ENCODE results near the gene KRTAP12-2.
"Not testable (repeated sequence)": the region's sequence is repeated elsewhere in the genome, so short reads cannot be mapped to it uniquely, and the experiment has no call there.

KRTAP12-2 gene

GRCh38 chr21:44684077-44684476 is 17.4 kb upstream of the KRTAP12-2 start:
- no peak for DNase-seq

- no peak for DNase-seq
These were observed 15.9 kb upstream of the KRTAP12-2 start for GRCh38 chr21:44682580-44683151.

- DNase-seq = no peak
These were observed 15.3 kb upstream of the KRTAP12-2 start, which contains the start of gene KRTAP12-1 for GRCh38 chr21:44681861-44682579. TSS of gene KRTAP12-1 (minus strand) at chr21:44682163. CDS start at chr21:44682123, 40 bp downstream.

GRCh38 chr21:44681152-44681551 is 14.4 kb upstream of the KRTAP12-2 start:
- no peak for DNase-seq

GRCh38 chr21:44677881-44678280 is 11.2 kb upstream of the KRTAP12-2 start:
- DNase-seq = no peak

- no peak for DNase-seq
These were observed 5.2 kb upstream of the KRTAP12-2 start for GRCh38 chr21:44671911-44672310.

- no peak for DNase-seq
These were observed 4.1 kb upstream of the KRTAP12-2 start for GRCh38 chr21:44670642-44671432.

- DNase-seq = no peak
These were observed 885 bp upstream of the KRTAP12-2 start for GRCh38 chr21:44667612-44668011.

GRCh38 chr21:44664691-44665090 is 2.0 kb downstream of the KRTAP12-2 start:
- no peak for DNase-seq

- not testable (repeated sequence) for DNase-seq
These were observed 5.2 kb downstream of the KRTAP12-2 start for GRCh38 chr21:44661567-44661966.

- no peak for DNase-seq
These were observed 7.7 kb downstream of the KRTAP12-2 start for GRCh38 chr21:44658913-44659595.

- DNase-seq = no peak
These were observed 8.2 kb downstream of the KRTAP12-2 start for GRCh38 chr21:44658541-44658910.

- no peak for DNase-seq
These were observed 8.8 kb downstream of the KRTAP12-2 start, which contains the start of gene KRTAP12-3 for GRCh38 chr21:44657635-44658540. TSS of gene KRTAP12-3 (plus strand) at chr21:44657932. CDS start at chr21:44657980, 48 bp downstream.

- DNase-seq = no peak
These were observed 9.9 kb downstream of the KRTAP12-2 start for GRCh38 chr21:44656868-44657267.

- DNase-seq = no peak
These were observed 12.1 kb downstream of the KRTAP12-2 start, which contains the start of gene KRTAP12-4 for GRCh38 chr21:44654576-44655175. TSS of gene KRTAP12-4 (minus strand) at chr21:44654659. CDS start at chr21:44654614, 45 bp downstream.

GRCh38 chr21:44653656-44654575 is 12.8 kb downstream of the KRTAP12-2 start:
- DNase-seq = no peak

GRCh38 chr21:44653123-44653522 is 13.6 kb downstream of the KRTAP12-2 start:
- DNase-seq = no peak

GRCh38 chr21:44650973-44651675 is 15.6 kb downstream of the KRTAP12-2 start:
- no peak for DNase-seq

- no peak for DNase-seq
These were observed 16.3 kb downstream of the KRTAP12-2 start for GRCh38 chr21:44650265-44650972.
